PC-3 (cell line): ENCODE data around the gene BDNF. TPM values are rescaled to one million over a fixed set of nuclear protein-coding genes. Genes with fewer than 3 reads are reported as not detected.

ENCODE experiments used
- ATAC-seq: fragments of 200-7000 bp; cut with Tn5 transposase; 2 replicates; pipeline ENCODE4 v1.9.1; 2020; ENCODE audit warnings: mild to moderate bottlenecking, moderate library complexity
- BruUV-seq: library from RNA; stranded (reverse); fragments of 400-500 nt; replicated peaks from 2 replicates; lab custom pipeline; 2021; lab: Mats Ljungman, UMichigan
- CTCF ChIA-PET: fragments of 300-600 bp; sonication (Branson Sonifier 250); formaldehyde crosslinking; loops from one replicate; lab custom pipeline; 2022; ENCODE audit warnings: antibody characterized with exemption; lab: Charles Lee
- POLR2A ChIA-PET: fragments of 300-600 bp; sonication (Branson Sonifier 250); formaldehyde crosslinking; loops from one replicate; lab custom pipeline; 2022; ENCODE audit warnings: antibody characterized with exemption; ENCODE audit not compliant: unreplicated experiment; lab: Charles Lee
- DNase-seq: peaks from one replicate; pipeline ENCODE4 v3.0.0-alpha.2; 2015
- H2AFZ ChIP-seq: fragments of 300-600 bp; sonication (generic); 2 replicates; pipeline ENCODE4 v1.6.0; 2016; ENCODE audit warnings: antibody characterized with exemption, low read length
- H3F3A ChIP-seq: fragments of 300-600 bp; sonication (generic); one replicate; pipeline ENCODE4 v1.6.0; 2017; ENCODE audit warnings: antibody characterized with exemption, low read length, control low read depth, mild to moderate bottlenecking; ENCODE audit not compliant: unreplicated experiment
- H3K27ac ChIP-seq: fragments of 300-600 bp; sonication (generic); 2 replicates; pipeline ENCODE4 v1.5.1; 2016; ENCODE audit warnings: mild to moderate bottlenecking, low read length
- H3K27me3 ChIP-seq: fragments of 300-600 bp; sonication (generic); 2 replicates; pipeline ENCODE4 v1.6.1; 2016; ENCODE audit warnings: low read length, mixed read lengths
- H3K36me3 ChIP-seq: fragments of 300-600 bp; sonication (generic); 2 replicates; pipeline ENCODE4 v1.6.1; 2016; ENCODE audit warnings: low read depth, mixed run types, low read length, mixed read lengths
- H3K4me1 ChIP-seq: fragments of 300-600 bp; sonication (generic); 2 replicates; pipeline ENCODE4 v1.5.1; 2016; ENCODE audit warnings: low read length; ENCODE audit not compliant: insufficient read depth
- H3K4me2 ChIP-seq: fragments of 300-600 bp; sonication (generic); 2 replicates; pipeline ENCODE4 v1.6.0; 2016; ENCODE audit warnings: low read length
- H3K4me3 ChIP-seq: fragments of 300-600 bp; sonication (generic); 2 replicates; pipeline ENCODE4 v1.5.1; 2016; ENCODE audit warnings: mild to moderate bottlenecking, low read length, mixed read lengths
- H3K79me2 ChIP-seq: fragments of 300-600 bp; sonication (generic); 2 replicates; pipeline ENCODE4 v1.6.1; 2017; ENCODE audit warnings: low read length, mixed read lengths
- H3K9ac ChIP-seq: fragments of 300-600 bp; sonication (generic); 2 replicates; pipeline ENCODE4 v1.6.0; 2016; ENCODE audit warnings: mild to moderate bottlenecking, low read length
- H3K9me2 ChIP-seq: fragments of 300-600 bp; sonication (generic); replicated peaks from 2 replicates; pipeline ENCODE4 v1.6.1; 2016; ENCODE audit warnings: mixed run types, low read length, mixed read lengths
- H3K9me3 ChIP-seq: fragments of 300-600 bp; sonication (generic); 2 replicates; pipeline ENCODE4 v1.6.1; 2016; ENCODE audit warnings: low read length, mixed read lengths
- H4K20me1 ChIP-seq: fragments of 300-600 bp; sonication (generic); 2 replicates; pipeline ENCODE4 v1.6.1; 2016; ENCODE audit warnings: low read length, mixed read lengths
- CTCF ChIP-seq: fragments of 300-600 bp; sonication (generic); conservative IDR thresholded peaks from 2 replicates; pipeline ENCODE4 v1.5.1; 2017; ENCODE audit warnings: antibody characterized with exemption, low read depth, mild to moderate bottlenecking, low read length
- EZH2 ChIP-seq: fragments of 300-600 bp; sonication (generic); IDR thresholded peaks from one replicate; pipeline ENCODE4 v1.6.1; 2017; ENCODE audit warnings: antibody characterized with exemption, mild to moderate bottlenecking, low read length; ENCODE audit not compliant: unreplicated experiment
- EZH2phosphoT487 ChIP-seq: fragments of 300-600 bp; sonication (generic); IDR thresholded peaks from 2 replicates; pipeline ENCODE4 v1.6.1; 2018; ENCODE audit warnings: mild to moderate bottlenecking, antibody characterized with exemption, low read length, borderline replicate concordance
- intact Hi-C: fragments of 100-400 bp; cut with micrococcal nuclease; formaldehyde crosslinking; loops from 2 replicates; pipeline ENCODE4 v1.9.0; 2023
- total RNA-seq: library from RNA; depleted of rRNA; stranded (reverse); fragments of >200 nt; gene quantifications from 2 replicates; pipeline ENCODE4 v1.2.3, GENCODE V29; 2014

The BDNF gene
- total RNA-seq, 1 experiment from 2014 or later: 3.8 TPM

GRCh38 chr11:27622541-27623300 is 77.5 kb downstream of the BDNF start:
- TF ChIP-seq EZH2 (no peak), EZH2phosphoT487 (no peak), CTCF (no peak)
- no peak for DNase-seq
- H3K4me2 ChIP-seq: no peak overlapping the region
- no peaks in the 10 kb centered on the region for H3K27me3 ChIP-seq
- H3F3A ChIP-seq: no peaks in the 10 kb centered on the region
- H3K4me1 ChIP-seq: peaks cover 9% of the 10 kb centered on the region; the same call in 1 of the 2 replicates
- H3K9me2 ChIP-seq: no peaks in the 10 kb centered on the region
- ChIA-PET CTCF (no interaction called here), POLR2A (no interaction called here)
- no peaks in the 10 kb centered on the region for H3K79me2 ChIP-seq
- H3K9me3 ChIP-seq: no peaks in the 10 kb centered on the region
- no peak overlapping the region for H3K9ac ChIP-seq
- H2AFZ ChIP-seq: no peak overlapping the region
- no peak overlapping the region for H3K4me3 ChIP-seq
- intact Hi-C loops: no loop called here
- H4K20me1 ChIP-seq: no peaks in the 10 kb centered on the region
- no peak for ATAC-seq
- BruUV-seq: no TSS peak
- H3K36me3 ChIP-seq: no peaks in the 10 kb centered on the region
- H3K27ac ChIP-seq: no peak overlapping the region

GRCh38 chr11:27621405-27622161 is 78.7 kb downstream of the BDNF start:
- no peak for TF ChIP-seq EZH2
- TF ChIP-seq EZH2phosphoT487: no peak
- no peak for TF ChIP-seq CTCF

More at GRCh38 chr11:27621405-27622161, 78.7 kb downstream of the BDNF start:
- ATAC-seq: peak; percentile 31; the same call in 1 of the 2 replicates
- no peak overlapping the region for H2AFZ ChIP-seq
- DNase-seq: peak; percentile 19
- no peaks in the 10 kb centered on the region for H3K79me2 ChIP-seq
- no peaks in the 10 kb centered on the region for H3K9me3 ChIP-seq
- POLR2A ChIA-PET: no interaction called here
- no peak overlapping the region for H3K9ac ChIP-seq
- no peaks in the 10 kb centered on the region for H3F3A ChIP-seq
- intact Hi-C loops: no loop called here
- H3K9me2 ChIP-seq: no peaks in the 10 kb centered on the region
- CTCF ChIA-PET: no interaction called here
- H3K27me3 ChIP-seq: no peaks in the 10 kb centered on the region
- H3K36me3 ChIP-seq: no peaks in the 10 kb centered on the region
- no TSS peak for BruUV-seq
- H3K4me2 ChIP-seq: no peak overlapping the region
- peaks cover 9% of the 10 kb centered on the region; the same call in 1 of the 2 replicates for H3K4me1 ChIP-seq
- H4K20me1 ChIP-seq: no peaks in the 10 kb centered on the region
- H3K27ac ChIP-seq: no peak overlapping the region
- no peak overlapping the region for H3K4me3 ChIP-seq
